ENCODE results near the gene MRAP. TPM values are rescaled to one million over a fixed set of nuclear protein-coding genes. Genes with fewer than 3 reads are reported as not detected.

Gene MRAP
- total and polyA plus RNA-seq, 10 of the 15 experiments (the other 5 are each of a cell fraction or from before 2014, with no cell fraction given), result 0.34 to 1.2 TPM; not detected in 8

DNA sequence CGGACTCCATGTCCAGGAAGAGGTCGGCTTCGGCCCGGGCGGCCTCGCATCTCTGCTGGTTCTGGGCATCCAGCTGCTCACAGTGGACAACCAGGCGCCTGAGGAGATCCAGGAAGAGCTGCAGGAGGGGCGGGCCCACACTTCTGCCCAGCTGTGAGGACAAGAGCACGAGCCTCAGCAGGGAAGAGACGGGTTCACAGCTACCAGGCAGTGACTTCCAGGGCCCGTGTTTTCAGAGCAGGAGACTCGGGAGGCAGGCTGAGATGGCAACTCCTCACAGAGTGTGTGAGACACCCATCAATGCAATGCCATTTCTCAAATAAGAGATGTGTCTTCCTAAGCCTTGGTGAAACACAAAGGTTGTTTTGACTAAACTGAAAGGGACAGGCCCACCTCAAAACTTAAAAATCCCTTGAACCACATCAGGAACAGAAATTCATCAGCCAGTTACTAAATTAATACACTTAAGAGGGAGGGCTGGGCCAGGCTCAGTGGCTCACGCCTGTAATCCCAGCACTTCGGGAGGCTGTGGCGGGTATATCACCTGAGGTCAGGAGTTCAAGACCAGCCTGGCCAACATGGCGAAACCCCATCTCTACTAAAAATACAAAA lies 50.8 kb downstream of the MRAP start (continued):
- TF ChIP-seq, protein P1, sequence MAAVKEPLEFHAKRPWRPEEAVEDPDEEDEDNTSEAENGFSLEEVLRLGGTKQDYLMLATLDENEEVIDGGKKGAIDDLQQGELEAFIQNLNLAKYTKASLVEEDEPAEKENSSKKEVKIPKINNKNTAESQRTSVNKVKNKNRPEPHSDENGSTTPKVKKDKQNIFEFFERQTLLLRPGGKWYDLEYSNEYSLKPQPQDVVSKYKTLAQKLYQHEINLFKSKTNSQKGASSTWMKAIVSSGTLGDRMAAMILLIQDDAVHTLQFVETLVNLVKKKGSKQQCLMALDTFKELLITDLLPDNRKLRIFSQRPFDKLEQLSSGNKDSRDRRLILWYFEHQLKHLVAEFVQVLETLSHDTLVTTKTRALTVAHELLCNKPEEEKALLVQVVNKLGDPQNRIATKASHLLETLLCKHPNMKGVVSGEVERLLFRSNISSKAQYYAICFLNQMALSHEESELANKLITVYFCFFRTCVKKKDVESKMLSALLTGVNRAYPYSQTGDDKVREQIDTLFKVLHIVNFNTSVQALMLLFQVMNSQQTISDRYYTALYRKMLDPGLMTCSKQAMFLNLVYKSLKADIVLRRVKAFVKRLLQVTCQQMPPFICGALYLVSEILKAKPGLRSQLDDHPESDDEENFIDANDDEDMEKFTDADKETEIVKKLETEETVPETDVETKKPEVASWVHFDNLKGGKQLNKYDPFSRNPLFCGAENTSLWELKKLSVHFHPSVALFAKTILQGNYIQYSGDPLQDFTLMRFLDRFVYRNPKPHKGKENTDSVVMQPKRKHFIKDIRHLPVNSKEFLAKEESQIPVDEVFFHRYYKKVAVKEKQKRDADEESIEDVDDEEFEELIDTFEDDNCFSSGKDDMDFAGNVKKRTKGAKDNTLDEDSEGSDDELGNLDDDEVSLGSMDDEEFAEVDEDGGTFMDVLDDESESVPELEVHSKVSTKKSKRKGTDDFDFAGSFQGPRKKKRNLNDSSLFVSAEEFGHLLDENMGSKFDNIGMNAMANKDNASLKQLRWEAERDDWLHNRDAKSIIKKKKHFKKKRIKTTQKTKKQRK (IDR thresholded peaks at IDR 0.05; ENCODE audit: low read depth, low read length), result no peak
- TF ChIP-seq CHD2 (IDR thresholded peaks at IDR 0.05; ENCODE audit: borderline replicate concordance, low read depth, low read length), result no peak

- ChIA-PET SMC1A (ENCODE audit: uncharacterized antibody, unreplicated experiment) (no interaction called here), POLR2A (no interaction called here), RAD21 (ENCODE audit: unreplicated experiment) (no interaction called here), CTCF (no interaction called here)
- WGBS (ENCODE audit: insufficient coverage, insufficient replicate concordance, low lambda C conversion rate, missing lambda C conversion rate), result 98% methylated on average over 16 of the region's 16 CpGs
- Histone ChIP-seq H3K27me3 (replicated peaks in 1 of 2; ENCODE audit: control insufficient read depth in 2 of 2, insufficient read depth in 2 of 2, low read length in 1 of 2) (no peaks in the 10 kb centered on the region), H3K4me3 (no peak overlapping the region), H3K27ac (ENCODE audit: control insufficient read depth, insufficient read depth) (no peak overlapping the region), H4K20me1 (ENCODE audit: control insufficient read depth, insufficient read depth) (no peaks in the 10 kb centered on the region), H3K79me2 (ENCODE audit: control insufficient read depth, insufficient read depth, low read length) (no peaks in the 10 kb centered on the region), H3K36me3 (ENCODE audit: control insufficient read depth in 2 of 2, insufficient read depth in 2 of 2, low read length in 1 of 2) (peaks cover 50 to 51% of the 10 kb centered on the region in 2 experiments), H2AFZ (ENCODE audit: control insufficient read depth, low read depth, low read length) (no peak overlapping the region), H3K9ac (ENCODE audit: control insufficient read depth, insufficient read depth, low read length) (no peak overlapping the region), H3K4me2 (ENCODE audit: control insufficient read depth, insufficient read depth) (no peak overlapping the region), H3K9me3 (replicated peaks; ENCODE audit: control insufficient read depth, insufficient read depth, low read length) (peaks cover 2% of the 10 kb centered on the region; the same call in 2 of the 3 replicates), H3K4me1 (ENCODE audit: control insufficient read depth, insufficient read depth, low read length) (peaks cover 7% of the 10 kb centered on the region)
- FAIRE-seq (no peak), DNase-seq (ENCODE audit: low read depth, low spot score) (no peak), ATAC-seq (no peak)
- in situ Hi-C loops (cut with MboI), result no loop called here
- TF ChIP-seq RBBP5 (conservative IDR thresholded peaks at IDR 0.05), result no peak
- no peak for TF ChIP-seq ZNF384 (IDR thresholded peaks at IDR 0.05; ENCODE audit: borderline replicate concordance, low read depth, low read length)
- no peak for TF ChIP-seq ATF7 (IDR thresholded peaks at IDR 0.05; ENCODE audit: low read depth)
- no TSS peak for BruUV-seq (replicated peaks)
- intact Hi-C loops (cut with micrococcal nuclease; ENCODE audit: unreplicated experiment), result no loop called here
These were observed 51.7 kb downstream of the MRAP start for GRCh38 chr21:32350211-32350980.
